ENCODE data around the gene P2RY2. TPM values are rescaled to one million over a fixed set of nuclear protein-coding genes. Genes with fewer than 3 reads are reported as not detected.

P2RY2 gene
- total and polyA plus RNA-seq, 2 donors (not counting 1 experiment from before 2014, with no cell fraction given): 0.12 to 0.37 TPM

DNA sequence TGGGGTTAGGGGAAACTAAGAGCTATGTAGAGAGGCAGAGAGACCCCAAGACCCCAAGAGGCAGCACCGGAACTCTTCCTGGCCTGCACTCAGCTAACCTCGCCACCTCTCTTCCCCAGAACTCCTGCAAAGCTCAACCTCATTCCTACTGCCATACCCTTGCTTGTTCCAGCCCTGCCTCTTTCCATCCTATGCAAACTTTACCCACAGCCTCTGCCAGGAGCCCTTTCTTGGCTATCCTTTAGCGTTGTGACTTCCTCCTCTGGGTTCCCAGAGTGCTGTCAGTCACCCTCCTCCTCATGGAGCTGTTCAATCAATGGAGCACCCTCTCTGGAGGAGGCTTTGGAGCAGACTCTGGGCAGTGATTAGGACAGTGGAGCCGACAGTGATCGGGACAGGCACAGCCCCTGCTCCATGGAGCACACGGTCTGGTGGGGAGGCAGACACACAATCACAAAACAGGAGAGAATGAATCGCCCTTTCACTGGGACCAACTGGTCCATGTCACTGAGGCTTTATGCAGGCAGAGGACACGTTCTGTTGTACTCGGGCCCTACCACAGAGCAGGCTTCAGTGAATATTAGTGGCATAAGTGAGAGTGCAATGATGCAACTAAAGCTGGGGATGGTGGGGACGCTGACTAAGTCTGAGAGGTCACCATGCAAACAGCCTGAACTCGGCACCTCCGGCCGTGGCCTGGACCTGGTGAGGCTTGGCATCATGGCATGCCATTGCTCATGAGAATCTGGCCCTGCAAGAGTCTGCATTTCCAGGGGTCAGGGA, 24.6 kb upstream of the P2RY2 start:
- Histone ChIP-seq H4K20me1 (ENCODE audit: control insufficient read depth, insufficient read depth, low read length, poor library complexity, severe bottlenecking) (no peaks in the 10 kb centered on the region), H3K79me2 (ENCODE audit: control insufficient read depth, insufficient read depth, low read length) (no peaks in the 10 kb centered on the region), H3K36me3 (replicated peaks in 1 of 2; ENCODE audit: control extremely low read depth in 1 of 2, control insufficient read depth in 1 of 2, extremely low read depth in 1 of 2, insufficient read depth in 2 of 2, low read length in 1 of 2) (no peaks in the 10 kb centered on the region), H3K4me1 (ENCODE audit: control insufficient read depth in 2 of 2, insufficient read depth in 2 of 2, low read length in 2 of 2) (peaks cover 17 to 32% of the 10 kb centered on the region in 2 donors), H3K27ac (ENCODE audit: low read length in 2 of 2) (no peak overlapping the region), H3K9me3 (ENCODE audit: control extremely low read depth in 1 of 3, control insufficient read depth in 2 of 3, insufficient read depth in 1 of 3, low read length in 2 of 3) (no peaks in the 10 kb centered on the region), H3K4me3 (ENCODE audit: control extremely low read depth in 1 of 5, extremely low read depth in 1 of 5, insufficient read depth in 1 of 5, low read depth in 2 of 5, low read length in 4 of 5) (no peak overlapping the region), H2AFZ (ENCODE audit: insufficient read depth, low read depth, low read length, poor library complexity, severe bottlenecking) (no peak overlapping the region), H3K4me2 (replicated peaks; ENCODE audit: low read depth, low read length, poor library complexity, severe bottlenecking) (no peak overlapping the region), H3K9ac (ENCODE audit: low read length) (no peak overlapping the region), H3K27me3 (replicated peaks in 1 of 4; ENCODE audit: control extremely low read depth in 1 of 4, control insufficient read depth in 3 of 4, insufficient read depth in 4 of 4, low read length in 3 of 4) (no peaks in the 10 kb centered on the region)
- ATAC-seq (ENCODE audit: low read depth): no peak
- TF ChIP-seq, protein P1, sequence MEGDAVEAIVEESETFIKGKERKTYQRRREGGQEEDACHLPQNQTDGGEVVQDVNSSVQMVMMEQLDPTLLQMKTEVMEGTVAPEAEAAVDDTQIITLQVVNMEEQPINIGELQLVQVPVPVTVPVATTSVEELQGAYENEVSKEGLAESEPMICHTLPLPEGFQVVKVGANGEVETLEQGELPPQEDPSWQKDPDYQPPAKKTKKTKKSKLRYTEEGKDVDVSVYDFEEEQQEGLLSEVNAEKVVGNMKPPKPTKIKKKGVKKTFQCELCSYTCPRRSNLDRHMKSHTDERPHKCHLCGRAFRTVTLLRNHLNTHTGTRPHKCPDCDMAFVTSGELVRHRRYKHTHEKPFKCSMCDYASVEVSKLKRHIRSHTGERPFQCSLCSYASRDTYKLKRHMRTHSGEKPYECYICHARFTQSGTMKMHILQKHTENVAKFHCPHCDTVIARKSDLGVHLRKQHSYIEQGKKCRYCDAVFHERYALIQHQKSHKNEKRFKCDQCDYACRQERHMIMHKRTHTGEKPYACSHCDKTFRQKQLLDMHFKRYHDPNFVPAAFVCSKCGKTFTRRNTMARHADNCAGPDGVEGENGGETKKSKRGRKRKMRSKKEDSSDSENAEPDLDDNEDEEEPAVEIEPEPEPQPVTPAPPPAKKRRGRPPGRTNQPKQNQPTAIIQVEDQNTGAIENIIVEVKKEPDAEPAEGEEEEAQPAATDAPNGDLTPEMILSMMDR (IDR thresholded peaks at IDR 0.05): no peak
- no peak for TF ChIP-seq EZH2 (IDR thresholded peaks at IDR 0.05; ENCODE audit: borderline replicate concordance, insufficient read depth, low read depth, low read length, poor library complexity, severe bottlenecking)
- Mint-ChIP-seq H3K9me3 (ENCODE audit: insufficient read depth) (no peaks in the 10 kb centered on the region), H3K27me3 (no peaks in the 10 kb centered on the region), H3K4me3 (no peak overlapping the region), H3K4me1 (peaks cover 37% of the 10 kb centered on the region), H3K27ac (peak overlapping the region; percentile 34)
- 85% methylated on average over 12 of the region's 13 CpGs for WGBS (ENCODE audit: insufficient coverage)
- DNase-seq: no peak
- CTCF ChIA-PET: interaction anchor here (0.7 to 2.9 kb wide), 9 partner anchors 8 to 485 kb away, joined by 3 to 10 read pairs (median 3); no protein-coding TSS in a partner anchor
- intact Hi-C loops (cut with micrococcal nuclease): no loop called here
- POLR2A ChIA-PET: no interaction called here

DNA sequence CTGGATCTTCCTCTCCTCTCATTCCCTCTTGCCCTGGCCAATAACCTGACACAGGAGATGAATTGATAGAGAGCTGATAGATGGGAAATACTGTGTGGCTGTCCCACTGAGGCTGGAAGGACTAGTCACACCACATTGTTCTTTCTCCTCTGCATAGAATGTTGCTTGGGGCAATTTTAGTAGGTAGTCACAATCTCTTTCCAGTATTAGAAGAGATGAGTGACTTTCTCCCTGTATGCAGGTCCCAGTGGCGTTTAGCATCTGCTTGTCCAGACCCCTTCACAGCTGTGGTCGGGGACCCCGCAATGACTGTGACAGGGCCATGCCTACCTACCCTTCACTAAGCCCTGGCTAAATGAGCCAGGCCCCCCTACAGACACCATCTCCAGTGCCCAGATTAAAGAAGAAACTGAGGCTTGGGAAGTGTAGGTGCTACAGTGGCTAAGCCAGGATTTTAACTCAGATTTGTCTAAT, 24.0 kb upstream of the P2RY2 start:
- H3K4me1 Mint-ChIP-seq: peaks cover 31% of the 10 kb centered on the region
- H2AFZ ChIP-seq (ENCODE audit: insufficient read depth, low read depth, low read length, poor library complexity, severe bottlenecking): no peak overlapping the region
- no peaks in the 10 kb centered on the region for H3K36me3 ChIP-seq (replicated peaks in 1 of 2; ENCODE audit: control extremely low read depth in 1 of 2, control insufficient read depth in 1 of 2, extremely low read depth in 1 of 2, insufficient read depth in 2 of 2, low read length in 1 of 2)
- H3K79me2 ChIP-seq (ENCODE audit: control insufficient read depth, insufficient read depth, low read length): no peaks in the 10 kb centered on the region
- TF ChIP-seq, protein P1 (IDR thresholded peaks at IDR 0.05): no peak
- TF ChIP-seq EZH2 (IDR thresholded peaks at IDR 0.05; ENCODE audit: borderline replicate concordance, insufficient read depth, low read depth, low read length, poor library complexity, severe bottlenecking): no peak
- peaks cover 11 to 26% of the 10 kb centered on the region in 2 donors for H3K4me1 ChIP-seq (ENCODE audit: control insufficient read depth in 2 of 2, insufficient read depth in 2 of 2, low read length in 2 of 2)
- H3K4me2 ChIP-seq (replicated peaks; ENCODE audit: low read depth, low read length, poor library complexity, severe bottlenecking): no peak overlapping the region
- H3K4me3 ChIP-seq (ENCODE audit: control extremely low read depth in 1 of 5, extremely low read depth in 1 of 5, insufficient read depth in 1 of 5, low read depth in 2 of 5, low read length in 4 of 5): no peak overlapping the region
- H3K27ac Mint-ChIP-seq: peak overlapping the region; percentile 34
- CTCF ChIA-PET: interaction anchor here (0.7 to 1.6 kb wide), 5 partner anchors 8 to 43 kb away, joined by 3 to 5 read pairs (median 3); no protein-coding TSS in a partner anchor
- H3K27ac ChIP-seq (ENCODE audit: low read length in 2 of 2): no peak overlapping the region
- ATAC-seq (ENCODE audit: low read depth): no peak
- POLR2A ChIA-PET: no interaction called here
- no peak overlapping the region for H3K9ac ChIP-seq (ENCODE audit: low read length)
- H3K27me3 Mint-ChIP-seq: no peaks in the 10 kb centered on the region
- H3K9me3 ChIP-seq (ENCODE audit: control extremely low read depth in 1 of 3, control insufficient read depth in 2 of 3, insufficient read depth in 1 of 3, low read length in 2 of 3): no peaks in the 10 kb centered on the region
- no peak for DNase-seq
- no peaks in the 10 kb centered on the region for H3K9me3 Mint-ChIP-seq (ENCODE audit: insufficient read depth)
- no CpG with 5 or more reads among the region's 3 CpGs for WGBS (ENCODE audit: insufficient coverage)
- intact Hi-C loops (cut with micrococcal nuclease): no loop called here
- no peak overlapping the region for H3K4me3 Mint-ChIP-seq
- no peaks in the 10 kb centered on the region for H4K20me1 ChIP-seq (ENCODE audit: control insufficient read depth, insufficient read depth, low read length, poor library complexity, severe bottlenecking)
- H3K27me3 ChIP-seq (replicated peaks in 1 of 4; ENCODE audit: control extremely low read depth in 1 of 4, control insufficient read depth in 3 of 4, insufficient read depth in 4 of 4, low read length in 3 of 4): no peaks in the 10 kb centered on the region

Measured in B cell (primary cell).